Heart left ventricle (tissue), 13 donors: ENCODE results near the gene RND1.

Experiments used
- POLR2A ChIP-seq, 2 donors: fragments of 450-650 bp; IDR thresholded peaks; one replicate each; pipeline ENCODE4 v1.6.1; 2017; ENCODE audit warnings: antibody characterized with exemption in 2 of 2, mild to moderate bottlenecking in 2 of 2, moderate library complexity in 2 of 2
- TF ChIP-seq, protein P1 (sequence below), 12 donors: fragments of 200-600 bp; sonication (generic) in 4 of 12; IDR thresholded peaks; one replicate each; pipeline versions ENCODE4 v1.5.0 to v1.8.0; 2018 to 2022; ENCODE audit warnings: antibody characterized with exemption in 12 of 12, mild to moderate bottlenecking in 5 of 12
- donor health status: ischemic (EF 13 %, LVEDD 7.1; RV severe dilation, severe dysfunction).
- donor health status: DM: no; HTN: yes; CAD: no.
- donor health status: DM: no; HTN: no; CAD: no.
- donor health status: ischemic (EF 25% LVEDD 6.9; RV normal size, moderate dysfunction).
- donor health status: ischemic (EF 25% LVEDD 5.7; RV mildly dilated, moderate dysfunction).
- donor health status: ischemic (EF 35%, LVEDD 5.7; RV mildly dilated, moderate dysfunction).
- donor health status: nonischemic (EF 11% LVEDD 7.7; RV severe dilation, severe dysfunction).
- donor health status: DM: yes; HTN: yes; CAD: no.
- donor health status: PGD.
- donor health status: ischemic (EF 29% LVEDD 5.4; RV normal size, mild dysfunction).
- donor health status: nonischemic (EF 23%, LVEDD 6.1; RV moderate dilation, normal function).

DNA sequence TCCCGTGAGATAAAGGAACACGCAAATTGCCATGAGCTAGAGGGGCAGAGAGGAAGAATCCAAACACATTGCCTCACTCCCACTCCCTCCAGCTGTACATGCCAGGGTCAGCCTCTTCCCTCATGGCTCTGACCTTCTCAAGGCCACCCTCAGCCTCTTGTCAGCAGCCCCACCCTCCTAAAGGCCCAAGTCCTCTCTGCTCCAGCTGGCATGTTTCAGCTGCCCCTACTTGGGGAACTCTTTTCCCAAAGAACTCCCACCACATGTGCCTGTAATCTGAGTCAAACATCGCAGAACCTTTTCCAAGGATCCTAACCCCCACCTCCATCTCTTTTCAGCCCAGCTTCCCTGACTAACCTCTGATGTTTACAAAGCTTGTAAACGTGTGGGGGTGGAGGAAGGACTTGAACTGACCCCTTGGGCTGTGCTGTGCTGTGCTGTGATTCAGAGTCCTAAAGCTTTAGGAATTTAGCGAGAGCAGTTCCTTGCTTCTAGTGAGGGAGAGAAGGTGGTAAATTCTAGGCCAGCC is 54.7 kb downstream of the RND1 start:
- TF ChIP-seq, protein P1, sequence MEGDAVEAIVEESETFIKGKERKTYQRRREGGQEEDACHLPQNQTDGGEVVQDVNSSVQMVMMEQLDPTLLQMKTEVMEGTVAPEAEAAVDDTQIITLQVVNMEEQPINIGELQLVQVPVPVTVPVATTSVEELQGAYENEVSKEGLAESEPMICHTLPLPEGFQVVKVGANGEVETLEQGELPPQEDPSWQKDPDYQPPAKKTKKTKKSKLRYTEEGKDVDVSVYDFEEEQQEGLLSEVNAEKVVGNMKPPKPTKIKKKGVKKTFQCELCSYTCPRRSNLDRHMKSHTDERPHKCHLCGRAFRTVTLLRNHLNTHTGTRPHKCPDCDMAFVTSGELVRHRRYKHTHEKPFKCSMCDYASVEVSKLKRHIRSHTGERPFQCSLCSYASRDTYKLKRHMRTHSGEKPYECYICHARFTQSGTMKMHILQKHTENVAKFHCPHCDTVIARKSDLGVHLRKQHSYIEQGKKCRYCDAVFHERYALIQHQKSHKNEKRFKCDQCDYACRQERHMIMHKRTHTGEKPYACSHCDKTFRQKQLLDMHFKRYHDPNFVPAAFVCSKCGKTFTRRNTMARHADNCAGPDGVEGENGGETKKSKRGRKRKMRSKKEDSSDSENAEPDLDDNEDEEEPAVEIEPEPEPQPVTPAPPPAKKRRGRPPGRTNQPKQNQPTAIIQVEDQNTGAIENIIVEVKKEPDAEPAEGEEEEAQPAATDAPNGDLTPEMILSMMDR (IDR thresholded peaks at IDR 0.05): no peak
- no peak for TF ChIP-seq POLR2A (IDR thresholded peaks at IDR 0.05)
